Activated CD4-positive, alpha-beta memory T cell treated with anti-CD3 and anti-CD28 coated beads for 36 hours (primary cell): Measurements from ENCODE around the gene RAD52. TPM values are rescaled to one million over a fixed set of nuclear protein-coding genes. Genes with fewer than 3 reads are reported as not detected.

Experiments
- CTCF ChIA-PET: fragments of 350-600 bp; sonication (Branson Sonifier 250); formaldehyde crosslinking; loops from one replicate; lab custom pipeline; 2021; ENCODE audit warnings: antibody characterized with exemption, inconsistent platforms; lab: Charles Lee
- POLR2A ChIA-PET: fragments of 350-600 bp; sonication (Branson Sonifier 250); formaldehyde crosslinking; loops from one replicate; lab custom pipeline; 2021; ENCODE audit warnings: antibody characterized with exemption; lab: Charles Lee
- DNase-seq: peaks from one replicate; pipeline ENCODE4 v3.0.0-alpha.2; 2020
- H3K27ac Mint-ChIP-seq: one replicate; pipeline ENCODE4 v1.8.0; 2021; ENCODE audit warnings: mixed read lengths
- H3K27me3 Mint-ChIP-seq: one replicate; pipeline ENCODE4 v1.8.0; 2021; ENCODE audit warnings: mixed read lengths
- H3K36me3 Mint-ChIP-seq: one replicate; pipeline ENCODE4 v1.8.0; 2021; ENCODE audit warnings: mixed read lengths
- H3K4me1 Mint-ChIP-seq: one replicate; pipeline ENCODE4 v1.8.0; 2021; ENCODE audit warnings: low read depth, mixed read lengths
- H3K4me3 Mint-ChIP-seq: one replicate; pipeline ENCODE4 v1.8.0; 2021; ENCODE audit warnings: mild to moderate bottlenecking, mixed read lengths
- H3K9me3 Mint-ChIP-seq: one replicate; pipeline ENCODE4 v1.8.0; 2021; ENCODE audit warnings: mixed read lengths
- intact Hi-C: fragments of 100-400 bp; cut with micrococcal nuclease; formaldehyde crosslinking; loops from one replicate; pipeline ENCODE4 v1.15.1; 2023
- total RNA-seq, 2 experiments: library from RNA; stranded (reverse); gene quantifications; one replicate each; pipeline ENCODE4 v1.2.3, GENCODE V29; 2021

RAD52 gene
- total RNA-seq, 2 experiments from 2014 or later, result 9.5 to 14.5 TPM

GRCh38 chr12:958588-959123 is 9.2 kb upstream of the RAD52 start:
- CTCF ChIA-PET, result no interaction called here
- H3K36me3 Mint-ChIP-seq, result no peaks in the 10 kb centered on the region
- H3K4me1 Mint-ChIP-seq, result peaks cover 4% of the 10 kb centered on the region
- no peak for DNase-seq
- POLR2A ChIA-PET, result no interaction called here
- H3K27ac Mint-ChIP-seq, result no peak overlapping the region
- H3K27me3 Mint-ChIP-seq, result no peaks in the 10 kb centered on the region
- no peak overlapping the region for H3K4me3 Mint-ChIP-seq
- H3K9me3 Mint-ChIP-seq, result no peaks in the 10 kb centered on the region
- intact Hi-C loops, result no loop called here

GRCh38 chr12:955939-956338 is 6.4 kb upstream of the RAD52 start:
- Mint-ChIP-seq H3K4me3 (no peak overlapping the region), H3K27me3 (no peaks in the 10 kb centered on the region), H3K36me3 (no peaks in the 10 kb centered on the region), H3K9me3 (no peaks in the 10 kb centered on the region), H3K27ac (no peak overlapping the region), H3K4me1 (peaks cover 10% of the 10 kb centered on the region)
- intact Hi-C loops, result no loop called here
- no peak for DNase-seq
- ChIA-PET CTCF (interaction anchor here (0.6 kb wide), 1 partner anchor 28 kb away, joined by 3 read pairs; no protein-coding TSS in a partner anchor), POLR2A (no interaction called here)

DNA sequence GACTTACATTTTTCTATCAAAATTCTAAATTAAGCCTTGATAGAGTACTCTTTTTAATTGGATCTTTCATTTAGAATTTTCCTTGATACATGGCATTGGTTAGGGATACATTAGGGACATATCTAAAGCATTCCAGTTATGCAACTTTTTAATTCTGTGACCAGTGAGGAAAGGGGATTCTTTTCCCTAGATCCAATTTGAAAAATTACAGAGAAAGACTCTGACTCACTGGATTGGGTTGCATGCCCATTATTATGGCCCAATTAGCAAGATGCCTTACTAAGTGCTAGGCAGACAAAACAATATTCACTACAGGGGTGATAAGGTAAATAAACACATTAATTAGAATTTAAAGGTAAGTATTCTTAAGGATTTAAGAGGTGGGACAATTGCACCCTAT is 5.2 kb upstream of the RAD52 start:
- CTCF ChIA-PET, result no interaction called here
- Mint-ChIP-seq H3K4me1 (peaks cover 10% of the 10 kb centered on the region), H3K36me3 (no peaks in the 10 kb centered on the region), H3K9me3 (no peaks in the 10 kb centered on the region), H3K27ac (no peak overlapping the region), H3K4me3 (no peak overlapping the region), H3K27me3 (no peaks in the 10 kb centered on the region)
- no peak for DNase-seq
- intact Hi-C loops, result no loop called here
- POLR2A ChIA-PET, result no interaction called here

GRCh38 chr12:953776-954175 is 4.3 kb upstream of the RAD52 start:
- ChIA-PET CTCF (interaction anchor here (0.6 to 1.4 kb wide), 4 partner anchors 17 to 164 kb away, joined by 3 to 6 read pairs (median 3); no protein-coding TSS in a partner anchor), POLR2A (interaction anchor here (0.6 kb wide), 1 partner anchor 584 kb away, joined by 3 read pairs; no protein-coding TSS in a partner anchor)
- DNase-seq, result peak; percentile 53
- Mint-ChIP-seq H3K4me3 (no peak overlapping the region), H3K4me1 (peaks cover 10% of the 10 kb centered on the region), H3K36me3 (no peaks in the 10 kb centered on the region), H3K27ac (peak overlapping the region; percentile 75), H3K27me3 (no peaks in the 10 kb centered on the region), H3K9me3 (no peaks in the 10 kb centered on the region)
- intact Hi-C loops, result no loop called here

DNA sequence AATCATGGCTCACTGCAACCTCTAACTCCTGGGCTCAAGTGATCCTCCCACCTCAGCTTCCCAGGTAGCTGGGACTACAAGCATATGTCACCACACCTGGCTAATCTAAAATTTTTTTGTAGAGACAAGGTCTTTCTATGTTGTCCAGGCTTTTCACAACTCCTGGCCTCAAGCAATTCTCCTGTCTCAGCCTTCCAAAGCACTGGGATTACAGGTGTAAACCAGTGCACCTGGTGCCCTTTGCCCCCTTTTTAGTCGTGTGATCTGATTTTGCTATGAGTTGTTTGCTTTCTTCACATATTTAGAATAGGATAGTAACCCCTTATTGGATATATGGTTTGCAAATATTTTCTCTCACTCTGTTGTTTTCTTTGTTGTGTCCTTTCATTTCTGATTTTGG is 1.7 kb upstream of the RAD52 start:
- Mint-ChIP-seq H3K4me1 (peaks cover 23% of the 10 kb centered on the region), H3K9me3 (no peaks in the 10 kb centered on the region), H3K4me3 (no peak overlapping the region), H3K27me3 (no peaks in the 10 kb centered on the region), H3K27ac (no peak overlapping the region), H3K36me3 (peaks cover 4% of the 10 kb centered on the region)
- CTCF ChIA-PET, result interaction anchor here (1.0 to 1.8 kb wide), 5 partner anchors 39 to 642 kb away, joined by 3 to 6 read pairs (median 4); no protein-coding TSS in a partner anchor
- intact Hi-C loops, result no loop called here
- POLR2A ChIA-PET, result interaction anchor here (1.9 kb wide), 1 partner anchor 40 kb away, joined by 7 read pairs; the partner anchor contains the start of gene ERC1
- no peak for DNase-seq

- no peak overlapping the region for H3K27ac Mint-ChIP-seq
- no peaks in the 10 kb centered on the region for H3K9me3 Mint-ChIP-seq
- DNase-seq, result no peak
- H3K36me3 Mint-ChIP-seq, result peaks cover 4% of the 10 kb centered on the region
- H3K4me3 Mint-ChIP-seq, result peak overlapping the region; percentile 97
- peaks cover 29% of the 10 kb centered on the region for H3K4me1 Mint-ChIP-seq
- H3K27me3 Mint-ChIP-seq, result no peaks in the 10 kb centered on the region
- intact Hi-C loops, result loop anchor here (2.0 to 5.0 kb wide), 3 partner anchors 149 to 379 kb away; no protein-coding TSS in a partner anchor
- CTCF ChIA-PET, result interaction anchor here (1.2 to 2.1 kb wide), 3 partner anchors 198 to 506 kb away, joined by 4 to 21 read pairs (median 8); no protein-coding TSS in a partner anchor
- POLR2A ChIA-PET, result interaction anchor here (1.9 kb wide), 2 partner anchors 42 to 644 kb away, joined by 7 to 8 read pairs; no protein-coding TSS in a partner anchor
These were observed 1.3 kb downstream of the RAD52 start for GRCh38 chr12:948238-948637.

- peaks cover 30% of the 10 kb centered on the region for H3K4me1 Mint-ChIP-seq
- no peaks in the 10 kb centered on the region for H3K27me3 Mint-ChIP-seq
- peak overlapping the region; percentile 70 for H3K27ac Mint-ChIP-seq
- H3K9me3 Mint-ChIP-seq, result no peaks in the 10 kb centered on the region
- peak overlapping the region; percentile 9 for H3K4me3 Mint-ChIP-seq
- ChIA-PET CTCF (interaction anchor here (0.5 to 0.9 kb wide), 6 partner anchors 45 to 493 kb away, joined by 3 to 4 read pairs (median 3); no protein-coding TSS in a partner anchor), POLR2A (interaction anchor here (0.9 kb wide), 1 partner anchor 381 kb away, joined by 4 read pairs; no protein-coding TSS in a partner anchor)
- peaks cover 6% of the 10 kb centered on the region for H3K36me3 Mint-ChIP-seq
- intact Hi-C loops, result loop anchor here (5.0 kb wide), 2 partner anchors 151 to 279 kb away; no protein-coding TSS in a partner anchor
- DNase-seq, result no peak
These were observed 2.9 kb downstream of the RAD52 start for GRCh38 chr12:946631-947030.

- Mint-ChIP-seq H3K9me3 (no peaks in the 10 kb centered on the region), H3K27ac (peak overlapping the region; percentile 70), H3K36me3 (peaks cover 6% of the 10 kb centered on the region), H3K4me3 (no peak overlapping the region), H3K4me1 (peaks cover 30% of the 10 kb centered on the region), H3K27me3 (no peaks in the 10 kb centered on the region)
- intact Hi-C loops, result loop anchor here (5.0 kb wide), 2 partner anchors 151 to 279 kb away; no protein-coding TSS in a partner anchor
- no peak for DNase-seq
- ChIA-PET POLR2A (interaction anchor here (0.9 kb wide), 1 partner anchor 381 kb away, joined by 4 read pairs; no protein-coding TSS in a partner anchor), CTCF (interaction anchor here (0.8 to 0.9 kb wide), 5 partner anchors 45 to 493 kb away, joined by 3 to 4 read pairs (median 3); no protein-coding TSS in a partner anchor)
These were observed 3.3 kb downstream of the RAD52 start for GRCh38 chr12:946212-946611.

DNA sequence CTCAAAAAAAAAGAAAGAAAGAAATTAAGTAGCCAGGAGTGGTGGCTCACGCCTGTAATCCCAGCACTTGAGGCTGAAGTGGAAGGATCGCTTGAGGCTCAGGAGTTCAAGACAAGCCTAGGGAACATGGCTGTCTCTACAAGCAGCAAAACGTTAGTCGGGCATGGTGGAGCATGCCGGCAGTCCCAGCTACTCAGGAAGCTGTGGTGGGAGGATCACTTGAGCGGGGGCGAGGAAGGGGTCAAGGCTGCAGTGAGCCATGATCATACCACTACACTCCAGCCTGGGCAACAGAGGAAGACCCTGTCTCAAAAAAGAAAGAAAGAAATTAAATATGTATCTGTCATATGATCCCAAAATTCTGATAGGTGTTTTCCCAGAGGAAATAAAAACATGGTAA is 5.3 kb downstream of the RAD52 start:
- H3K9me3 Mint-ChIP-seq, result no peaks in the 10 kb centered on the region
- intact Hi-C loops, result no loop called here
- H3K27ac Mint-ChIP-seq, result peak overlapping the region; percentile 8
- H3K27me3 Mint-ChIP-seq, result no peaks in the 10 kb centered on the region
- no peak overlapping the region for H3K4me3 Mint-ChIP-seq
- ChIA-PET POLR2A (no interaction called here), CTCF (interaction anchor here (0.6 kb wide), 1 partner anchor 25 kb away, joined by 4 read pairs; no protein-coding TSS in a partner anchor)
- peaks cover 19% of the 10 kb centered on the region for H3K36me3 Mint-ChIP-seq
- H3K4me1 Mint-ChIP-seq, result peaks cover 32% of the 10 kb centered on the region
- DNase-seq, result no peak

DNA sequence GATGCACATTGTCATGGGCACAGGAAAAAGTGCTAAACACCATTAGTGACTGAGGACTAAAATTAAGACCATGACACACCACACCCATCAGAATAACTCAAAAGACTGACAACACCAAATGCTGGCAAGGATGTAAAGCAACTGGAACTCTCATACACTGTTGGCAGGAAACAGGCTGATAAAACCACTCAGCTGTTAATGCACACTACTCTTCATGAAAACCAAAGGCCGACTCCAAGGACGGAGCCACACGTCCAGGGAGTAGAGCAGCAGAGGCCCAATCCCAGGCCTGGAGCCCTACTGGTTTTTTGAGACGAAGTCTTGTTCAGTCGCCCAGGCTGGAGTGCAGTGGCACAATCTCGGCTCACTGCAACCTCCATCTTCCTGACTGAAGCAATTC is 6.4 kb downstream of the RAD52 start:
- no peak overlapping the region for H3K4me3 Mint-ChIP-seq
- peaks cover 29% of the 10 kb centered on the region for H3K4me1 Mint-ChIP-seq
- H3K36me3 Mint-ChIP-seq, result peaks cover 23% of the 10 kb centered on the region
- H3K27me3 Mint-ChIP-seq, result no peaks in the 10 kb centered on the region
- H3K9me3 Mint-ChIP-seq, result no peaks in the 10 kb centered on the region
- ChIA-PET POLR2A (no interaction called here), CTCF (no interaction called here)
- intact Hi-C loops, result no loop called here
- H3K27ac Mint-ChIP-seq, result no peak overlapping the region
- no peak for DNase-seq

GRCh38 chr12:938810-939209 is 10.7 kb downstream of the RAD52 start:
- CTCF ChIA-PET, result interaction anchor here (1.5 kb wide), 1 partner anchor 11 kb away, joined by 7 read pairs; the partner anchor contains the start of gene RAD52

More at GRCh38 chr12:938810-939209, 10.7 kb downstream of the RAD52 start:
- no peak for DNase-seq
- intact Hi-C loops, result no loop called here
- H3K36me3 Mint-ChIP-seq, result peaks cover 27% of the 10 kb centered on the region
- H3K27ac Mint-ChIP-seq, result no peak overlapping the region
- H3K9me3 Mint-ChIP-seq, result no peaks in the 10 kb centered on the region
- H3K4me3 Mint-ChIP-seq, result no peak overlapping the region
- H3K27me3 Mint-ChIP-seq, result no peaks in the 10 kb centered on the region
- peaks cover 8% of the 10 kb centered on the region for H3K4me1 Mint-ChIP-seq
- POLR2A ChIA-PET, result no interaction called here
